Body of pancreas (tissue), 4 donors: ENCODE data around the gene ARID1A. TPM values are rescaled to one million over a fixed set of nuclear protein-coding genes. Genes with fewer than 3 reads are reported as not detected.

Experiments
- ATAC-seq: fragments of 150-250 bp; one replicate; pipeline ENCODE4 v1.9.1; 2016
- DNase-seq, 4 donors: peaks; one replicate each; pipeline ENCODE4 v3.0.0-alpha.2; 2019
- H3K27ac ChIP-seq, 4 donors: fragments of 200-600 bp; sonication (generic); 1 replicate in 3 of 4; 2 replicates in 1 of 4; pipeline versions ENCODE4 v1.5.1 to v1.6.1; 2016 to 2019; ENCODE audit warnings: mild to moderate bottlenecking in 1 of 4, mixed read lengths in 1 of 4, moderate library complexity in 1 of 4
- H3K27me3 ChIP-seq, 2 donors: fragments of 200-600 bp; sonication (generic); one replicate each; pipeline ENCODE4 v1.6.0; 2016; ENCODE audit warnings: mild to moderate bottlenecking in 1 of 2
- H3K36me3 ChIP-seq, 2 donors: fragments of 200-600 bp; sonication (generic); replicated peaks in 1 of 2; 2 replicates each; pipeline ENCODE4 v1.5.1; 2016; ENCODE audit warnings: low read depth in 2 of 2; ENCODE audit not compliant: insufficient read depth in 1 of 2
- H3K4me1 ChIP-seq: fragments of 200-600 bp; sonication (generic); one replicate; pipeline ENCODE4 v1.6.0; 2016
- H3K4me3 ChIP-seq, 2 donors: fragments of 200-600 bp; sonication (generic); 1 replicate in 1 of 2; 2 replicates in 1 of 2; pipeline ENCODE4 v1.5.1; 2016 to 2019
- H3K9me3 ChIP-seq, 3 donors: fragments of 200-600 bp; sonication (generic); 1 replicate in 2 of 3; 2 replicates in 1 of 3; pipeline ENCODE4 v1.5.1; 2016
- CTCF ChIP-seq, 7 experiments: fragments of 450-650 bp in 4 of 7; fragments of 200-600 bp in 3 of 7; sonication (generic) in 3 of 7; IDR thresholded peaks; one replicate each; pipeline ENCODE4 v1.5.1; 2016 to 2019; ENCODE audit warnings: antibody characterized with exemption in 7 of 7
- POLR2A ChIP-seq, 3 donors: fragments of 450-650 bp; IDR thresholded peaks; one replicate each; pipeline ENCODE4 v1.6.1; 2016; ENCODE audit warnings: antibody characterized with exemption in 3 of 3, mild to moderate bottlenecking in 2 of 3
- WGBS, 2 donors: methylation state at CpG; one replicate each; pipeline ENCODE4 v1.1.5; 2017; 5-methylcytosine and 5-hydroxymethylcytosine counted together
- intact Hi-C: fragments of 100-400 bp; cut with DNase I; formaldehyde crosslinking; loops from one replicate; pipeline ENCODE4 v1.15.1; 2023
- total RNA-seq, 2 donors: library from RNA; depleted of rRNA; stranded (reverse); fragments of >200 nt; gene quantifications; one replicate each; pipeline ENCODE4 v1.1.0, GENCODE V29; 2016

ARID1A gene
- total RNA-seq, 2 donors from 2014 or later = 23.7 to 25.9 TPM

- no peak for ATAC-seq
- 68 to 73% methylated on average over 4 of the region's 4 CpGs for WGBS, 2 donors
These were observed 43.6 kb downstream of the ARID1A start for GRCh38 chr1:26739329-26739914.

DNA sequence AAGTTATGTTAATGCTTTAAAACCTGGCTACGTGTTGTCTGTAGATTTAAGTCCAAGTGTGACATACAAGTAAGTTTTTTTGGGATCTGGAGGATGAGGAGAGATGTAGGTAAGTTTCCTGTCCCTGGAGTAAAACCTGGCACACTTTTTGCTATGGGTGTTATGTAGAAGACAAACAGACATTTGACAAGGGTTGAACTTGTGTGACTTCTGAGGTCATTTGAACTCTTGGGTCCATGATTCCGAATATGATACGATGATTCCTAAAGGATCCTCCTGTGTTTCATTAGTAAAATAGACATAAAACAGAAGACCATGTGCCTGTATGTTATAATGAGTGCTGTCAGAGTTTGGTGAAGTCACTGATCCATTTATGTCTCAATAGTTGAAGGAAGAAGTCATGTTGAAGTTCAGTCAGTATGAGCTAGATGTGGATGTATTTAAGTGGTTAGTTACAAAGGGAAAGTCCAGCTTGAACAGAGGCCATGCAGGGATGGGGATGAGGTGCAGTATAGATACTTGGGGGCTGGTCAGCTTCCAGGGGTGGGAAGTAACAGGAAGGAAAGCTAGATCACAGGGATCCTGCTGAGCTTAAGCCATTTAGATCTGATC is 44.3 kb downstream of the ARID1A start:
- H3K4me1 ChIP-seq = peaks cover 27% of the 10 kb centered on the region
- ATAC-seq (no peak), DNase-seq (no peak)
- H3K4me3 ChIP-seq = no peak overlapping the region
- TF ChIP-seq CTCF (IDR thresholded peaks at IDR 0.05) (no peak), POLR2A (IDR thresholded peaks at IDR 0.05) (no peak)
- WGBS, 2 donors = 70% methylated on average over 3 of the region's 3 CpGs
- H3K9me3 ChIP-seq = no peaks in the 10 kb centered on the region
- peak overlapping the region in 3 of 4 donors; percentile 12 to 52 (median 40) for H3K27ac ChIP-seq
- intact Hi-C loops = no loop called here
- no peaks in the 10 kb centered on the region for H3K27me3 ChIP-seq
- peaks cover 5% of the 10 kb centered on the region in 2 donors for H3K36me3 ChIP-seq

More at GRCh38 chr1:26739329-26739914, 43.6 kb downstream of the ARID1A start:
- H3K27ac ChIP-seq = peak overlapping the region in 1 of 4 donors; percentile 52
- no peak for TF ChIP-seq POLR2A (IDR thresholded peaks at IDR 0.05)
- peaks cover 27% of the 10 kb centered on the region for H3K4me1 ChIP-seq
- intact Hi-C loops = no loop called here
- no peaks in the 10 kb centered on the region for H3K27me3 ChIP-seq
- H3K4me3 ChIP-seq = no peak overlapping the region
- peaks cover 5 to 7% of the 10 kb centered on the region in 2 donors for H3K36me3 ChIP-seq
- H3K9me3 ChIP-seq = no peaks in the 10 kb centered on the region
- DNase-seq = no peak

DNA sequence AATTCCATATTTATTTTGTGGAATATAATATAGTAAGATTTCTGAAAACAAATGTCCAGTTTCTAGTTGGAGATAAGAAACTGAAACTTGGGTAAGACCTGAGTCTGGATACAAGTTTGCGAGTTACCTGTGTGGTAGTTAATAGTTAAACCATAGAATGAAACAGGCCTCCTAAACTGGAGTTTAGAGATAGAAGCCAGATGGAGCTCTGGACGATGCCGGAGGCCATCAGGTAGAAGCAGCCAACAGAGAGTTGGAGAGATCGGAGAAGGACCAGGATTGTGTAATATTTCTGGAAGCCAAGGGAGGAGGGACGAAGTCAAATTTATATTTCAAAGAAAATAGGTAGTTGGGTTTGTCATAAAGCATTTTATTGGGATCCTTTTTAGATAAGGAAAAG is 45.1 kb downstream of the ARID1A start:
- Histone ChIP-seq H3K27me3 (no peaks in the 10 kb centered on the region), H3K9me3 (no peaks in the 10 kb centered on the region), H3K36me3 (peaks cover 5% of the 10 kb centered on the region in 2 donors), H3K4me3 (no peak overlapping the region), H3K27ac (peak overlapping the region in 3 of 4 donors; percentile 34 to 52 (median 40)), H3K4me1 (peaks cover 27% of the 10 kb centered on the region)
- DNase-seq (peak in 2 of 4 donors; percentile 24 to 28), ATAC-seq (peak; percentile 36)
- WGBS, 2 donors = 26 to 31% methylated on average over 5 of the region's 5 CpGs
- TF ChIP-seq POLR2A (IDR thresholded peaks at IDR 0.05) (no peak), CTCF (IDR thresholded peaks at IDR 0.05) (no peak)
- intact Hi-C loops = no loop called here

GRCh38 chr1:26743426-26744059 is 47.7 kb downstream of the ARID1A start:
- no peak for ATAC-seq
- Histone ChIP-seq H3K4me3 (no peak overlapping the region), H3K4me1 (peaks cover 33% of the 10 kb centered on the region), H3K27me3 (no peaks in the 10 kb centered on the region), H3K27ac (peak overlapping the region in 2 of 4 donors; percentile 2 to 40), H3K9me3 (no peaks in the 10 kb centered on the region), H3K36me3 (peaks cover 0 to 5% of the 10 kb centered on the region in 2 donors)
- intact Hi-C loops = no loop called here
- no peak for DNase-seq
- TF ChIP-seq POLR2A (IDR thresholded peaks at IDR 0.05) (no peak), CTCF (IDR thresholded peaks at IDR 0.05) (no peak)
- 87 to 88% methylated on average over 8 of the region's 8 CpGs for WGBS, 2 donors
